Fibroblast of villous mesenchyme (primary cell): ENCODE data around the gene PLD4. TPM values are rescaled to one million over a fixed set of nuclear protein-coding genes. Genes with fewer than 3 reads are reported as not detected.
A peak's percentile ranks its signal among the peaks of the same experiment; 100 is the strongest.

Experiments
- DNase-seq: peaks from one replicate; pipeline ENCODE4 v3.0.0-alpha.2; 2010; ENCODE audit warnings: low read depth
- H3K4me3 ChIP-seq: 2 replicates; pipeline ENCODE4 v1.5.1; 2011; ENCODE audit warnings: low read depth, mild to moderate bottlenecking, low read length
- total RNA-seq: library from RNA; depleted of rRNA; stranded (reverse); fragments of >200 nt; gene quantifications from 2 replicates; pipeline ENCODE4 v1.2.3, GENCODE V29; 2012
- TF ChIP-seq, protein P1 (sequence below): IDR thresholded peaks from 2 replicates; pipeline ENCODE4 v1.5.1; 2012; ENCODE audit warnings: low read depth, mild to moderate bottlenecking, low read length; ENCODE audit not compliant: insufficient read depth

PLD4 gene
- total RNA-seq, result under 0.01 TPM in 1 of 2 replicates, not detected in the other

DNA sequence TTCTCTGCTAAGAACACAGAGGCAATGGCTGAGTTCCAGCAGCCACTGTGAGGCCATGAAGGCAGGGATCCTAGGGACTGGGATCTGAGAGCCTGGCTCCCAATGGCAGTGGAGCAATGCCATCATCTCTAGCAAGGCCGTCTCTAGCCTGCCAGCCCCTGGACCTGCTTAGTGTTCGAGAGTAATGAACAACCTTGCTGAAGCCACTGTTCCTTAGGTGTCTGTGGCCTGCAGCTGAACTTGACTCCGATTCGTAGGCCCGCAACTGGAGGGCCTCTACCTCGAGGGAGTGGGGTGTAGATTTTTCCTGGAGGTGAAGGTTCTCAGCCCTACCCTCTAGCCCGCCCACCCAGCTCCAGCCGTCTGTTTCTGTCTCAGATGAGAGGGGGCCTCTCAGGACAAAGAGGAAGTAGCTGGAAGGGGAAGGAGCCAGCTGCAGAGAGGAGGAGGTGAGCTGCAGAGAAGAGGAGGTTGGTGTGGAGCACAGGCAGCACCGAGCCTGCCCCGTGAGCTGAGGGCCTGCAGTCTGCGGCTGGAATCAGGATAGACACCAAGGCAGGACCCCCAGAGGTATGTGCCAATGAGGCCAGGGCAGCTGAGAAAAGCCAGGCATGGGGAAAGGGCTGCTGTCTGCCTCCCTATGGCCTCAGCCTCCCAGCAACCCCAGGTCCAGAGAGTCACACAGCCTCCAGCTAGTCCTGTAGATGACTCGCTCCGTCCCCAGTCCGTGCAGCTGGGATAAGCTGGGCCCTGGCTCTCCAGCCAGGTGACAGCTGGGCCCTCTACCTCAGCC, at the start of gene PLD4:
Gene PLD4 (plus strand): TSS at position 459 of the 793 bp plus-strand sequence. CDS start 2,262 bp downstream, outside the sequence.
- no peak within 1 kb of the TSS for H3K4me3 ChIP-seq
- DNase-seq, result no peak
- TF ChIP-seq, protein P1, sequence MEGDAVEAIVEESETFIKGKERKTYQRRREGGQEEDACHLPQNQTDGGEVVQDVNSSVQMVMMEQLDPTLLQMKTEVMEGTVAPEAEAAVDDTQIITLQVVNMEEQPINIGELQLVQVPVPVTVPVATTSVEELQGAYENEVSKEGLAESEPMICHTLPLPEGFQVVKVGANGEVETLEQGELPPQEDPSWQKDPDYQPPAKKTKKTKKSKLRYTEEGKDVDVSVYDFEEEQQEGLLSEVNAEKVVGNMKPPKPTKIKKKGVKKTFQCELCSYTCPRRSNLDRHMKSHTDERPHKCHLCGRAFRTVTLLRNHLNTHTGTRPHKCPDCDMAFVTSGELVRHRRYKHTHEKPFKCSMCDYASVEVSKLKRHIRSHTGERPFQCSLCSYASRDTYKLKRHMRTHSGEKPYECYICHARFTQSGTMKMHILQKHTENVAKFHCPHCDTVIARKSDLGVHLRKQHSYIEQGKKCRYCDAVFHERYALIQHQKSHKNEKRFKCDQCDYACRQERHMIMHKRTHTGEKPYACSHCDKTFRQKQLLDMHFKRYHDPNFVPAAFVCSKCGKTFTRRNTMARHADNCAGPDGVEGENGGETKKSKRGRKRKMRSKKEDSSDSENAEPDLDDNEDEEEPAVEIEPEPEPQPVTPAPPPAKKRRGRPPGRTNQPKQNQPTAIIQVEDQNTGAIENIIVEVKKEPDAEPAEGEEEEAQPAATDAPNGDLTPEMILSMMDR, result no peak

- TF ChIP-seq, protein P1, result no peak
Measured at GRCh38 chr14:104875412-104875751, 49.3 kb upstream of the PLD4 start.

GRCh38 chr14:104875811-104876210, 48.9 kb upstream of the PLD4 start:
- DNase-seq, result no peak
- TF ChIP-seq, protein P1, result no peak
- no peak overlapping the region for H3K4me3 ChIP-seq

More at GRCh38 chr14:104875412-104875751, 49.3 kb upstream of the PLD4 start:
- no peak overlapping the region for H3K4me3 ChIP-seq
- DNase-seq, result no peak

GRCh38 chr14:104876251-104876699, 48.4 kb upstream of the PLD4 start:
- TF ChIP-seq, protein P1, result no peak
- no peak overlapping the region for H3K4me3 ChIP-seq
- DNase-seq, result peak; percentile 35

DNA sequence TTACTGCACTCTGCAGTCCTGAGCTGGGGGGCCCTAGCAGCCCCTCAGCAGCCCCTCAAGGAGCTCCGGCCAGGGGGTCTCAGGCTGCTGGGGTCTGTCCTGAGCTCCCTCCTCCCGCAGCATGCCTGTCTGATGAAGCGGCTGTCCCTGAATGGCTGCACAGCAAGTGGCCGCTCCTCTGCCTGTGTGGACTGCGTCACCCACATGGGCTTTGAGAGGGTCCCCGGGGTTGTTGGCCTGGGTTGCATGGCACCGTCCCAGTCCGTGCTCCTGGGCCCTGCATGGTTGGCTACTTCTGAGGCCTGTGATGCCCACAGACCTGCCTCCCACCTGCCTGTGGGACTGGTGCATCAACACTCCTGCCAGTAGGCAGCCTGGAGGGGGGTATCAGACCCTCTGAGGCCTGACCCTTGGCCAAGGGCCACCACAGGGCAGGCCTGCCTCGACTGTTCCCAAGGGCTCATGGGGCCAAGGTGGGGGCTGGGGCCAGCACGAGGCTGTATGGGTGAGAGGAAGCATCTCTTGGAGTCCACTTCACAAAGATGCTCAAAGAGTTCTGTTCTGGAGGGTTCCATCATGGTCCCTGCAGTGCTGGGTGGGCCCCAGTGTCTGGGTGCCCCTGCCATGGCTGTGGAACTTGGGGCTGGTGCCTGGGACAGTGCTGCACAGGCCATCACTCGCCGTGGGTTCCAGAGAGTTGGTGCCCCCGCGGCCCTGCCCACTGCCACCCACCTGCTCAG, 47.4 kb upstream of the PLD4 start:
- H3K4me3 ChIP-seq, result no peak overlapping the region
- DNase-seq, result no peak
- TF ChIP-seq, protein P1, result no peak

- H3K4me3 ChIP-seq, result no peak overlapping the region
- no peak for DNase-seq
- TF ChIP-seq, protein P1, result no peak
Measured at GRCh38 chr14:104877806-104878550, 46.7 kb upstream of the PLD4 start.
